Measurements from ENCODE around the gene TP53INP2. TPM values are rescaled to one million over a fixed set of nuclear protein-coding genes. Genes with fewer than 3 reads are reported as not detected.

Gene TP53INP2
- total and polyA plus RNA-seq, 2 donors (not counting 3 experiments of a cell fraction or from before 2014, with no cell fraction given): 18.3 to 30.5 TPM

DNA sequence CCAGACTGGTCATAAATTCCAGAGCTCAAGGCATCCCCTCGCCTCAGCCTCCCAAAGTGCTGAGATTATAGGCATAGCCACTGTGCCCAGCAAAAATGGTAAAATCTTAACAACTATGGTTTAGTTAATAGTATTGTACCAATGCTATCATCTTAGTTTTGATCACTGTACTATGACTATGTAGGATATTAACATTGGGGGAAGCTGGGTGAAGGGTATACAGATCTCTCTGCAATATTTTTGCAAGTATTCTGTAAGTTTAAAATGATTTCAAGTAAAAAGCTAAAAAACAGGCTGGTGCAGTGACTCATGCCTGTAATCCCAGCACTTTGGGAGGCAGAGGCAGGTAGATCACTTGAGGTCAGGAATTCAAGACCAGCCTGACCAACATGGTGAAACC is 35.0 kb upstream of the TP53INP2 start:
- Histone ChIP-seq H3K4me3 (replicated peaks in 1 of 3; ENCODE audit: insufficient read depth in 1 of 3, low read depth in 1 of 3, low read length in 3 of 3) (no peak overlapping the region), H2AFZ (ENCODE audit: low read depth, low read length) (no peak overlapping the region), H3K9me1 (replicated peaks; ENCODE audit: control insufficient read depth, extremely low read depth, insufficient read depth, low read length) (no peaks in the 10 kb centered on the region), H3K9ac (replicated peaks; ENCODE audit: extremely low read depth, insufficient read depth, low read length) (no peak overlapping the region), H4K20me1 (replicated peaks; ENCODE audit: control insufficient read depth, extremely low read depth, insufficient read depth, low read length) (no peaks in the 10 kb centered on the region), H3K36me3 (ENCODE audit: control insufficient read depth in 2 of 2, extremely low read depth in 1 of 2, insufficient read depth in 2 of 2, low read length in 2 of 2) (no peaks in the 10 kb centered on the region), H3K79me2 (ENCODE audit: control insufficient read depth, insufficient read depth, low read length) (peaks cover 5% of the 10 kb centered on the region), H3K9me3 (replicated peaks; ENCODE audit: control insufficient read depth, insufficient read depth, low read length) (no peaks in the 10 kb centered on the region), H3K4me1 (ENCODE audit: control insufficient read depth, extremely low read depth, insufficient read depth, low read length) (no peaks in the 10 kb centered on the region), H3K4me2 (ENCODE audit: insufficient read depth, low read length) (no peak overlapping the region), H3K27me3 (ENCODE audit: control insufficient read depth in 2 of 2, insufficient read depth in 2 of 2, low read length in 2 of 2) (no peaks in the 10 kb centered on the region), H3K27ac (ENCODE audit: insufficient read depth, low read depth, low read length) (no peak overlapping the region)
- intact Hi-C loops (cut with micrococcal nuclease) (no loop called here), dilution Hi-C loops (cut with MboI; ENCODE audit: extremely low pct_ligation_motif_present, low sequenced_read_pairs) (no loop called here)
- ChIA-PET CTCF (interaction anchor here (1.5 kb wide), 1 partner anchor 12 kb away, joined by 3 read pairs; no protein-coding TSS in a partner anchor), POLR2A (interaction anchor here (0.6 kb wide), 1 partner anchor 1100 kb away, joined by 7 read pairs; no protein-coding TSS in a partner anchor)
- FAIRE-seq: no peak
- BruUV-seq (replicated peaks): no TSS peak
- no peak for DNase-seq (ENCODE audit: low read depth, low spot score)
- TF ChIP-seq CTCF (IDR thresholded peaks at IDR 0.05; ENCODE audit: extremely low read depth in 1 of 2, insufficient read depth in 1 of 2, low read depth in 1 of 2, low read length in 2 of 2) (no peak), EZH2 (IDR thresholded peaks at IDR 0.05; ENCODE audit: borderline replicate concordance, low read depth, low read length, severe bottlenecking) (no peak), JUN (IDR thresholded peaks at IDR 0.05; ENCODE audit: borderline replicate concordance, insufficient read depth, insufficient read length, low read depth) (no peak)
- TF ChIP-seq, protein P1, sequence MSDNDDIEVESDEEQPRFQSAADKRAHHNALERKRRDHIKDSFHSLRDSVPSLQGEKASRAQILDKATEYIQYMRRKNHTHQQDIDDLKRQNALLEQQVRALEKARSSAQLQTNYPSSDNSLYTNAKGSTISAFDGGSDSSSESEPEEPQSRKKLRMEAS (IDR thresholded peaks at IDR 0.05; ENCODE audit: insufficient read depth, insufficient read length): no peak

- no peak overlapping the region for H3K4me3 ChIP-seq (replicated peaks in 1 of 3; ENCODE audit: insufficient read depth in 1 of 3, low read depth in 1 of 3, low read length in 3 of 3)
- CTCF ChIA-PET: no interaction called here
- dilution Hi-C loops (cut with MboI; ENCODE audit: extremely low pct_ligation_motif_present, low sequenced_read_pairs): no loop called here
- no peak for DNase-seq (ENCODE audit: low read depth, low spot score)
- no peaks in the 10 kb centered on the region for H3K27me3 ChIP-seq (ENCODE audit: control insufficient read depth in 2 of 2, insufficient read depth in 2 of 2, low read length in 2 of 2)
- intact Hi-C loops (cut with micrococcal nuclease): no loop called here
- no peaks in the 10 kb centered on the region for H3K9me3 ChIP-seq (replicated peaks; ENCODE audit: control insufficient read depth, insufficient read depth, low read length)
- POLR2A ChIA-PET: no interaction called here
- peaks cover 4% of the 10 kb centered on the region for H3K4me1 ChIP-seq (ENCODE audit: control insufficient read depth, extremely low read depth, insufficient read depth, low read length)
- no peak overlapping the region for H3K4me2 ChIP-seq (ENCODE audit: insufficient read depth, low read length)
- TF ChIP-seq JUN (IDR thresholded peaks at IDR 0.05; ENCODE audit: borderline replicate concordance, insufficient read depth, insufficient read length, low read depth) (no peak), POLR2AphosphoS5 (IDR thresholded peaks at IDR 0.05; ENCODE audit: insufficient read depth, low read depth, low read length) (no peak), FOS (IDR thresholded peaks at IDR 0.05; ENCODE audit: borderline replicate concordance, insufficient read depth, low read length) (no peak), EZH2 (IDR thresholded peaks at IDR 0.05; ENCODE audit: borderline replicate concordance, low read depth, low read length, severe bottlenecking) (no peak), GATA2 (IDR thresholded peaks at IDR 0.05; ENCODE audit: insufficient read depth, insufficient read length, low read depth, low read length) (no peak), POLR2A (IDR thresholded peaks at IDR 0.05; ENCODE audit: low read depth, low read length) (no peak)
- TF ChIP-seq, protein P1 (IDR thresholded peaks at IDR 0.05; ENCODE audit: insufficient read depth, insufficient read length): no peak
- no TSS peak for BruUV-seq (replicated peaks)
- FAIRE-seq: no peak
- H3K36me3 ChIP-seq (ENCODE audit: control insufficient read depth in 2 of 2, extremely low read depth in 1 of 2, insufficient read depth in 2 of 2, low read length in 2 of 2): no peaks in the 10 kb centered on the region
- no peak overlapping the region for H3K9ac ChIP-seq (replicated peaks; ENCODE audit: extremely low read depth, insufficient read depth, low read length)
- peaks cover 9% of the 10 kb centered on the region for H3K79me2 ChIP-seq (ENCODE audit: control insufficient read depth, insufficient read depth, low read length)
- no peak overlapping the region for H3K27ac ChIP-seq (ENCODE audit: insufficient read depth, low read depth, low read length)
- H4K20me1 ChIP-seq (replicated peaks; ENCODE audit: control insufficient read depth, extremely low read depth, insufficient read depth, low read length): no peaks in the 10 kb centered on the region
- H2AFZ ChIP-seq (ENCODE audit: low read depth, low read length): no peak overlapping the region
- no peaks in the 10 kb centered on the region for H3K9me1 ChIP-seq (replicated peaks; ENCODE audit: control insufficient read depth, extremely low read depth, insufficient read depth, low read length)
These were observed 30.7 kb upstream of the TP53INP2 start for GRCh38 chr20:34673412-34673811.
